HG03045 (cell line): ENCODE results near the gene TUBB4A.

Experiments
- ATAC-seq: cut with Tn5 transposase; IDR thresholded peaks from one replicate; pipeline ENCODE4 v1.9.1; 2021; ENCODE audit warnings: mild to moderate bottlenecking, moderate library complexity; ENCODE audit not compliant: unreplicated experiment

The TUBB4A gene

GRCh38 chr19:6448045-6448444 is 54.1 kb downstream of the TUBB4A start:
- ATAC-seq, result no peak

DNA sequence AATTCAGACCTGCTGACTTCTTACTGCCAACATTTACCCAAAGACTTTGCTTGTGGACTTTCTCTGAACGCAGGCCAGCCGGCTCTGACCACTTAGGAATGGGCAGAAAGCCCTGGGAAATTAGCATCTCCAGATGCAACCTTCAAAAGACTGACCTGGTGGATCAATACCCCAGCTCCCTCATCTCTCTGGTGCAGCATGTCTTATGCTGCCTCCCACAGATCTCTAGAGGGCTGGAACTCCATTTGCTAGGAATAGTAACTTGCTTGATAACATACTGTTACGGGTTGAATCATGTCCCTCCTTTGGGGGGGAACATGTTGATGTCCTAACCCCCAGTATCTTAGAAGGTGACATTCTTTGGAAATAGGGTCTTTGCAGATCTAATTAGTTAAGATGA is 55.7 kb downstream of the TUBB4A start:
- ATAC-seq, result no peak
